Keratinocyte (primary cell): ENCODE results near the gene LYPD5.

ENCODE experiments used
- EZH2 ChIP-seq: IDR thresholded peaks from one replicate; pipeline ENCODE4 v1.6.1; 2012; ENCODE audit warnings: inconsistent platforms, mild to moderate bottlenecking, low read length, moderate library complexity
- TF ChIP-seq, protein P1 (sequence below), 3 experiments: IDR thresholded peaks in 1 of 3; conservative IDR thresholded peaks in 1 of 3; optimal IDR thresholded peaks in 1 of 3; 2 replicates in 2 of 3; 3 replicates in 1 of 3; pipeline versions ENCODE3 to v1.5.1; 2011; ENCODE audit warnings: low read length in 3 of 3, mild to moderate bottlenecking in 3 of 3, moderate library complexity in 2 of 3, control low read depth in 1 of 3, inconsistent platforms in 1 of 3; ENCODE audit not compliant: insufficient read depth in 2 of 3; ENCODE audit errors: extremely low read depth in 1 of 3

DNA sequence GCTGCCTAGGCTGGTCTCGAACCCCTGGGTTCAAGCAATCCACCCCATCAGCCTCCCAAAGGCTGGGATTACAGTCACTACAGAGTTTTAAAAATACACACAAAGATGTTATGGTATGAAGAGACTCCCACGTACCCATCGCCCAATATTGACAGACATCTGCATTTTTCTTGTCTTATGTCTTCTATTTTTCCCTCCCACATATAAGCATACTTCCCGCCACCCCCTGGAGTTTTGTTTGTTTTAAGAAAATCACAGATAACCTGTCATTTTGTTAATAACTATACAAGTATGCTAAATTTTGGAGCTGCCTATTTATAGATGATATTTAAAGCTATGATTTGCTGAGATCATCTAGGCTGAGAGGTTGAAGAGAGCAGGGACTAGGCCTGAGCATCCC, 41.3 kb downstream of the LYPD5 start:
- no peak for TF ChIP-seq EZH2
- TF ChIP-seq, protein P1, sequence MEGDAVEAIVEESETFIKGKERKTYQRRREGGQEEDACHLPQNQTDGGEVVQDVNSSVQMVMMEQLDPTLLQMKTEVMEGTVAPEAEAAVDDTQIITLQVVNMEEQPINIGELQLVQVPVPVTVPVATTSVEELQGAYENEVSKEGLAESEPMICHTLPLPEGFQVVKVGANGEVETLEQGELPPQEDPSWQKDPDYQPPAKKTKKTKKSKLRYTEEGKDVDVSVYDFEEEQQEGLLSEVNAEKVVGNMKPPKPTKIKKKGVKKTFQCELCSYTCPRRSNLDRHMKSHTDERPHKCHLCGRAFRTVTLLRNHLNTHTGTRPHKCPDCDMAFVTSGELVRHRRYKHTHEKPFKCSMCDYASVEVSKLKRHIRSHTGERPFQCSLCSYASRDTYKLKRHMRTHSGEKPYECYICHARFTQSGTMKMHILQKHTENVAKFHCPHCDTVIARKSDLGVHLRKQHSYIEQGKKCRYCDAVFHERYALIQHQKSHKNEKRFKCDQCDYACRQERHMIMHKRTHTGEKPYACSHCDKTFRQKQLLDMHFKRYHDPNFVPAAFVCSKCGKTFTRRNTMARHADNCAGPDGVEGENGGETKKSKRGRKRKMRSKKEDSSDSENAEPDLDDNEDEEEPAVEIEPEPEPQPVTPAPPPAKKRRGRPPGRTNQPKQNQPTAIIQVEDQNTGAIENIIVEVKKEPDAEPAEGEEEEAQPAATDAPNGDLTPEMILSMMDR (optimal IDR thresholded peaks at IDR 0.05 in 1 of 3, IDR thresholded peaks at IDR 0.05 in 1 of 3, conservative IDR thresholded peaks at IDR 0.05 in 1 of 3; ENCODE audit: extremely low read depth in 1 of 3, insufficient read depth in 2 of 3, low read length in 3 of 3) = no peak
